Loucy (cell line): ENCODE measurements around the gene CYP4F2.

Experiments used
- EZH2phosphoT487 ChIP-seq: fragments of 200-600 bp; IDR thresholded peaks from 2 replicates; pipeline ENCODE4 v1.6.1; 2018; ENCODE audit warnings: antibody characterized with exemption, mild to moderate bottlenecking, moderate library complexity, borderline replicate concordance
- TF ChIP-seq, protein P1 (sequence below): fragments of 200-600 bp; sonication (generic); conservative IDR thresholded peaks from 2 replicates; pipeline ENCODE4 v1.5.1; 2014; ENCODE audit warnings: mild to moderate bottlenecking, antibody characterized with exemption, low read length

DNA sequence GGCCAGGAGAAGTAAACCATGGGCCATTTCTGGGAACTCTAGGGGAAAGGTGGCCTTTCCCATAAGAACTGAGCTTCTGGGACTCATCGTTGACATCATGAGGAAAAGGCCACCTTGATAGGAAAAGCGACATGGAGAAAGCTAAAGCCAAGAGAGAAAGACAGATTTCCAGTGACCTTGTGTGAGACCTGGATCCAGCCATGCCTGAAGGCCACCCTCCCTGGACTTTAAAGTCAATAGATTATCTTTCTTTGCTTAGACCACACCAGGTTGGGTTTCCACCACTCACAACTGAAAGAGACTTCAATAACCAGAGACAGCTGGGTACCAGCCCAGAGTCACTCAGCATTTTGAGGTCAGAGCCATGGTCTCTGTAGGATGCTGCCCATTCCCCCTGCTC is 3.5 kb downstream of the CYP4F2 start:
- TF ChIP-seq, protein P1, sequence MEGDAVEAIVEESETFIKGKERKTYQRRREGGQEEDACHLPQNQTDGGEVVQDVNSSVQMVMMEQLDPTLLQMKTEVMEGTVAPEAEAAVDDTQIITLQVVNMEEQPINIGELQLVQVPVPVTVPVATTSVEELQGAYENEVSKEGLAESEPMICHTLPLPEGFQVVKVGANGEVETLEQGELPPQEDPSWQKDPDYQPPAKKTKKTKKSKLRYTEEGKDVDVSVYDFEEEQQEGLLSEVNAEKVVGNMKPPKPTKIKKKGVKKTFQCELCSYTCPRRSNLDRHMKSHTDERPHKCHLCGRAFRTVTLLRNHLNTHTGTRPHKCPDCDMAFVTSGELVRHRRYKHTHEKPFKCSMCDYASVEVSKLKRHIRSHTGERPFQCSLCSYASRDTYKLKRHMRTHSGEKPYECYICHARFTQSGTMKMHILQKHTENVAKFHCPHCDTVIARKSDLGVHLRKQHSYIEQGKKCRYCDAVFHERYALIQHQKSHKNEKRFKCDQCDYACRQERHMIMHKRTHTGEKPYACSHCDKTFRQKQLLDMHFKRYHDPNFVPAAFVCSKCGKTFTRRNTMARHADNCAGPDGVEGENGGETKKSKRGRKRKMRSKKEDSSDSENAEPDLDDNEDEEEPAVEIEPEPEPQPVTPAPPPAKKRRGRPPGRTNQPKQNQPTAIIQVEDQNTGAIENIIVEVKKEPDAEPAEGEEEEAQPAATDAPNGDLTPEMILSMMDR = no peak
- TF ChIP-seq EZH2phosphoT487 = no peak
